Neural progenitor cell (in vitro differentiated cells): ENCODE results near the gene LMAN1.

Experiments used
- CTCF ChIP-seq: fragments of 200-600 bp; sonication (generic); IDR thresholded peaks from 2 replicates; pipeline ENCODE4 v1.5.1; 2017; ENCODE audit warnings: antibody characterized with exemption, mild to moderate bottlenecking
- EZH2phosphoT487 ChIP-seq: fragments of 200-600 bp; sonication (generic); IDR thresholded peaks from 2 replicates; pipeline ENCODE4 v1.6.1; 2017; ENCODE audit warnings: antibody characterized with exemption

GRCh38 chr18:59325965-59326364, 33.1 kb downstream of the LMAN1 start:
- TF ChIP-seq CTCF: no peak
- TF ChIP-seq EZH2phosphoT487: no peak
